Cerebellar nuclear complex (tissue), 1 donor: Measurements from ENCODE around the gene CDC73.
"Not testable (repeated sequence)": the region's sequence is repeated elsewhere in the genome, so short reads cannot be mapped to it uniquely, and the experiment has no call there.

Experiments used
- DNase-seq, 2 experiments: peaks; one replicate each; lab custom pipeline; 2025; lab: John Stamatoyannopoulos, UW

CDC73 gene

GRCh38 chr1:193181536-193181935 is 59.7 kb downstream of the CDC73 start:
- no peak for DNase-seq

- DNase-seq, result peak in 1 of 2 experiments; percentile 45
Measured at GRCh38 chr1:193181985-193182384, 60.2 kb downstream of the CDC73 start.

DNA sequence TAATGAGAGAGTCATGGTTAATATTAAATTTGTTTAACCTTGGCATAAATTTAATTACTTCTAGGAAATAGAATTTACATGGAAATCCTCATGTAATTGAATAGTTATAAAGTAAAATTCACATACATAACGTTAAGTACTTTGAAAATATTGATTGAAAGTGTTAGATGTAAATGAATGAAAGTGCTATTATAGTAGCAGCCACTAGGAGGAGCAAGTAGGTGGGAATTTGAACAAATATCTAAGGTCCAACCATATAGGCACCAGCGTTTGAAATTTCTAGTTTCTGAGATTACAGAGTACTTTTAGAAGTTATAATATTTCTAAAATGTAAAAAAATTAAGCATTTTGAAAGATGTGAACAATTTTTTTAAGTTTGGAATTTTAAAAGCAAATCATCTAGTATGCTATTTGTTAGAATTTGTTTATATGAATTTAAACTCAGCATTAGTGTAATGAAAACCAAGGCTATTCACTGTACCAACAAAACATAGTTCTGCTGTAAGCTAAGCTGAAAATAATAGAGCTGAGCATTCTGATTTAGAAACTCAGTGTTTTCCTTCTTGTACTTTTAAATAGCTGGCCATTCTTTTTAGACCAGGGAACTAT is 61.3 kb downstream of the CDC73 start:
- DNase-seq, result no peak

DNA sequence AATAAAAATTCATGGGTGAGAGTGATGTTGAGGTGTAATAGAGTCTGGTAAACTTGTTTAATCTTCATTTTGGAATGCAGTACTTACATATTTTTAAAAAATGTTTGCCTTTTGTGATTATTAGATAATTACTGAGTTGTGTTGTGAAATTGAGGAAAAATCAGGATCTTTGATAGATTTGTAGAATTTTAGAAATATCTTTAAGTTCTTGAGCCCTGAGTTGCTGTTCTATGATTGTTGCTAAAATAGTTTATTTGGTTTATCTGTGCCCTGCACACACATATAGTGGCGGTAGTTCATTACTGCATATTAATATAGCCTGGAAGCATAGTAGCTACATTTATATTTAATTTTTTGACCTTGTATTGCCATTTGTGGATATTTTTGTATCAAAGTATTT is 62.9 kb downstream of the CDC73 start:
- no peak for DNase-seq

DNA sequence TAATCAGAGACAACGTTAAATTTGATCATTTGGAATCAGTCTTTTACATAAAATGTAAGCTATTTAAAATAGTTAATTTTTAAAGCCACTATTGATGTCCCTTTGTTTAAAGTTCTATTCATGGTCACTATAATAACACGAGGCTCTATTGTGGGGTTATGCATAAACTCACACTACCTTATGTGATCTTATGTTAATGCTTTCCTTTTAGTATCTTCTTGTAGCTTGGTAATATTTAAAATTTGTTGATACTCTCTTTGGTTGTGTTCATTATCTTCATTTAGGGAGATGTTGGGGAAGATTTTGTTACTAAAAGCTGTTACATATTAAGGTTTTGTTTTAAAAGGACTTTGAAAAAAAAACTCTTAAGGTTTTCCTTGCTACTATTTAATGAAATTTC is 63.4 kb downstream of the CDC73 start:
- no peak for DNase-seq

- no peak for DNase-seq
Measured at GRCh38 chr1:193185901-193186731, 64.3 kb downstream of the CDC73 start, which contains the start of gene B3GALT2. TSS of gene B3GALT2 (minus strand) at chr1:193186613. CDS start at chr1:193181562, 5,051 bp downstream.

- DNase-seq, result no peak
Measured at GRCh38 chr1:193187114-193187513, 65.3 kb downstream of the CDC73 start.

- not testable (repeated sequence) for DNase-seq
Measured at GRCh38 chr1:193188915-193189314, 67.1 kb downstream of the CDC73 start.

GRCh38 chr1:193189442-193190095 is 67.7 kb downstream of the CDC73 start:
- DNase-seq, result no peak

DNA sequence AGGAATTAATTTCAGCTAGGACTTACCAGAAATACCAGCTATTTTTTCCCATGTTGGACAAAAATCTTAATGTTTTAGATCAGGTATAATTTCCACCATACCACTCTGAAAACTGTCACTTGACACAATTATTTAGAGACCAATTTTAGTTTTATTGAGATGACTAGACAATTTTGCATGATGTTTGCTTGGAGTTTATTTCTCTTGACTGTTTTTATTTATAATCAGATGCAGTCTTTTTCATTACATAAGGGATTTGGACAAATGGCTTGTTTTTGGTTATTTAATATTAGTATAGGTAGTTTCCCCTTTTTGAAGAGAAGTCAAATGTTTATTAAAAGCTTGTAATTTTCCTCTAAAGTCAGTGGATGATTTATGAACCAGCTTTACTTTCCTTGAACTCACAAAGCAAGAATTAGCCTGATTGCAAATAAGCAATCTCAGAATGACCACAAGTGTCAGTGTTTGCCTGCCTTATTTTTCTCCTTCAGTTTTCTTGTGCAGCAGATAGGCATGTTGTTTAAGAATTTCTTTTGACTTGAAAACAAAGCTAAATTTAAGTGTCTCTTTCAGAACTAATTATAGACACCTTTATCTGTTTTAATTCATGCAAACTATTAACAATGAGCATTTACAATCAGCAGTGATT is 68.4 kb downstream of the CDC73 start:
- DNase-seq, result no peak

DNA sequence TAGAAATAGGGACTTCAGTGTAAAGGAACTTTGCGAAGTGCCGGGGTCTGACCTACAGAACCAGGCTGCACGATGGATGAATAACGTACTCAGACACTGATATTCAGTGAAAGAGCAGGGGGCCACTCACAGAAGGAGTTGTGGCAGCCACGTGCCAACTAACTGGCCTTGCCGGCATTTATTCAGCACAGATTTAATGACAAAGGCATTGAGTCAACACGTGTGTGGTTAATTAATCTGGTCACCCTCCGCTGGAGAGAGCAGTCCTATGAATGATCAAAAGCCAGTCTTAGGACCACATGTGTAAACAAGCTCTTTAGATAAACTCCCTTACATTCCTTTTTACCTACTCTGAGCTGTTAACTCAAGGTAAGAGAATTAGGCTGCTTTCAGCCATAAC is 70.8 kb downstream of the CDC73 start:
- no peak for DNase-seq

- no peak for DNase-seq
Measured at GRCh38 chr1:193199940-193200339, 78.1 kb downstream of the CDC73 start.

DNA sequence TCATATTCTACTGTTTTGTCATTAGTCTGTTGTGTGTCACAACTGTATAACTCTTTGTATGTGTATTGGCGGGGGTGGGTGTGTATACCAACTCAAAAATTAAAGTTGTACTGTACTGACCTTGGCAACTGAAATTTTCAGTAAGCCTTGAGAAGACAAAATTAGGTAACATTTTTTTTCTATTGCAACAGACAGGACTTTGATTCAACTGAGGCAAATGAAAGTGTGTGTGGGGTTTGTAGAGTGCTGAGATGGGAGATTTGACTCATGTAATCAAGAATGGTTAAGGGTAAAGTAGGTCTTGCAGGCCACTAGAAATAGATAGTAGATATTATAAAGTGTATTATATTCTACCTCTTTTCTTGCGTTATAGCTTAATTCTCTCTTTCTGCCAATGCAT is 79.2 kb downstream of the CDC73 start:
- no peak for DNase-seq

DNA sequence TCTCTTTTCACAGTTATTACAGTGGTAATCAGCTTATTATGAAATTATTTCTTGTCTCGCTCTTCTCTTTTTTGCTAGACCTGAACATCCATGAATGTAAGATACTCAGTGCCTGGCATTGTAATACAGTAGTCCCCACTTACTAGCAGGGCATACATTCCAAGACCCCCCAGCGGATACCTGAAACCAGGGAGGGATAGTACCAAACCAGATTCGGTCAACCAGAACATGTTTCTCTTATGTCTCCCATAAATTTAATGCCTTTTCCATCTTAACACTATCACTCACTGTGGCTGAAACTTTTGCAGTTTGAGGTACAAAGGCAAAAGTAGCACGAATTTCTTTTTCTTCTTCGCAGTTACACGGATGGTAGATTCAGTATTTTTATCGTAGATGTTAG is 89.2 kb downstream of the CDC73 start:
- DNase-seq, result no peak

DNA sequence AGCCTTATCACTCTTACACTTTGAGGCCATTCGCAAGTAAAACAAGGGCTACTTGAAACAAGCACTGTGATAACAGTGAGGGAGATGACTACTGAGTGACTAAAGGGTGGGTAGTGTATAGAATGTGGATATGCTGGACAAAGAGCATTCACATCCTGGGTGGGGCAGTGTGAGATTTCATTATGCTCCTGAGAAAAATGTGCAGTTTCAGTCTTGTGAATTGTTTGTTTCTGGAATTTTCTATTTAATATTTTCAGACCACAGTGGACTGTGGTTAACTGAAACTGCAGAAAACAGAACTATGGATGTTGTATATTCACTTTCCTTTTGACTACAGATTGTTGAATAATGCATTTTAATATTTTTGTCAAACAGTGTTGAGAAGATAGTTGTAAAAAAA is 89.7 kb downstream of the CDC73 start:
- no peak for DNase-seq

- DNase-seq, result no peak
Measured at GRCh38 chr1:193212637-193213036, 90.8 kb downstream of the CDC73 start.

DNA sequence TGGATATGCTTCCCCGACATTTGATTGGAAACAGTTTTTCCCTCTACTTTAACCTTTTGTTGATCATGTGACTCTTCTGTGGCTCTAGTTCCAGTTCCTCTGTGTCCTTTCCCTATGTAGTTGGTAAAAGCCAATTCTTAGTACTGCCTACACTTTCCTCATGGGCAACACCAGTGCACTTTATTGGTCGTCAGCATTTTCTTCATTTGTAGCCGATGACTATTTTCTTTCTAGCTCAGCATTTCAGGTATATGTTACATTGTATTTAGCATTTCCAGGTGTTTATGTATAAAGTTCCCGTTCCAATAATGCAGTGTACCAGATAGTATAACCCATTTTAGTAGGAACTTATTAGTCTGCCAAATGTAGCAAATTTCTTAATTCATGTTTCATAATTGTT is 92.2 kb downstream of the CDC73 start:
- no peak for DNase-seq

GRCh38 chr1:193216920-193217319 is 95.1 kb downstream of the CDC73 start:
- DNase-seq, result no peak

DNA sequence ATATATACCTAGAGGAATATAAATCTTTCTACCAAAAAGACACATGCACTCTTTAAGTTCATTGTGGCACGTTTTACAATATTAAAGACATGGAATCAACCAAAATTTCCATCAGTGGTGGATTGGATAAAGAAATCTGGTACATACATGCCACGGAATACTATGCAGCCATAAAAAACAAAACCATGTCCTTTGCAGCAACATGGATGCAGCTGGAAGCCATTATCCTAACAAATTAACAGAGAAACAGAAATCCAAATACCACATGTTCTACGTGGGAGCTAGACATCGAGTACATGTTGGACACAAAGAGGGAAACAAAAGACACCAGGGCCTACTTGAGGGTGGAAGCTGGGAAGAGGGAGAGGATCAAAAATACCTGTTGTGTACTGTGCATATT is 97.6 kb downstream of the CDC73 start:
- no peak for DNase-seq

GRCh38 chr1:193221651-193222050 is 99.8 kb downstream of the CDC73 start:
- DNase-seq, result no peak

GRCh38 chr1:193222056-193222615 is 100.3 kb downstream of the CDC73 start:
- no peak for DNase-seq

GRCh38 chr1:193229136-193229535 is 107.3 kb downstream of the CDC73 start:
- no peak for DNase-seq
